Measurements from ENCODE around the gene DYRK2.

GRCh38 chr12:67697443-67697842 is 48.9 kb downstream of the DYRK2 start:
- TF ChIP-seq CREB1 (IDR thresholded peaks at IDR 0.05; ENCODE audit: low read depth) (no peak), EP300 (IDR thresholded peaks at IDR 0.05; ENCODE audit: borderline replicate concordance) (no peak)

All from Ishikawa (cell line).